DND-41 (cell line): ENCODE data around the gene GDAP2.

Experiments used
- ATAC-seq: fragments of 200-7000 bp; cut with Tn5 transposase; 3 replicates; pipeline ENCODE4 v1.9.1; 2021; ENCODE audit warnings: low read depth; ENCODE audit not compliant: insufficient read depth
- DNase-seq: peaks from one replicate; pipeline ENCODE4 v3.0.0-alpha.2; 2020
- H2AFZ ChIP-seq: 2 replicates; pipeline ENCODE4 v1.6.0; 2012; ENCODE audit warnings: low read depth, low read length
- H3K27ac ChIP-seq: 2 replicates; pipeline ENCODE4 v1.5.1; 2012; ENCODE audit warnings: low read length, inconsistent platforms
- H3K27me3 ChIP-seq: fragments of 200-600 bp; sonication (generic); 2 replicates; pipeline ENCODE4 v1.6.0; 2012; ENCODE audit warnings: low read length, mild to moderate bottlenecking, inconsistent platforms; ENCODE audit not compliant: insufficient read depth, poor library complexity
- H3K36me3 ChIP-seq: 2 replicates; pipeline ENCODE4 v1.5.1; 2012; ENCODE audit warnings: low read length, inconsistent platforms; ENCODE audit not compliant: insufficient read depth
- H3K4me1 ChIP-seq: 2 replicates; pipeline ENCODE4 v1.5.1; 2012; ENCODE audit warnings: mild to moderate bottlenecking, low read length; ENCODE audit not compliant: insufficient read depth
- H3K4me2 ChIP-seq: 2 replicates; pipeline ENCODE4 v1.6.0; 2012; ENCODE audit warnings: mild to moderate bottlenecking, moderate library complexity, low read length, inconsistent platforms; ENCODE audit not compliant: insufficient read depth
- H3K4me3 ChIP-seq, 2 experiments: fragments of 200-600 bp in 1 of 2; shearing (Covaris generic) in 1 of 2; 2 replicates each; pipeline ENCODE4 v1.5.1; 2012 to 2016; ENCODE audit warnings: inconsistent platforms in 2 of 2, low read length in 2 of 2, mild to moderate bottlenecking in 2 of 2, low read depth in 1 of 2, moderate library complexity in 1 of 2
- H3K79me2 ChIP-seq: 2 replicates; pipeline ENCODE4 v1.6.0; 2012; ENCODE audit warnings: low read length, inconsistent platforms; ENCODE audit not compliant: insufficient read depth
- H3K9ac ChIP-seq: 2 replicates; pipeline ENCODE4 v1.6.0; 2012; ENCODE audit warnings: low read depth, mild to moderate bottlenecking, inconsistent platforms, low read length, moderate library complexity
- H3K9me3 ChIP-seq: 2 replicates; pipeline ENCODE4 v1.5.1; 2012; ENCODE audit warnings: low read length, moderate library complexity, mild to moderate bottlenecking, inconsistent platforms; ENCODE audit not compliant: insufficient read depth, severe bottlenecking
- H4K20me1 ChIP-seq: 2 replicates; pipeline ENCODE4 v1.6.0; 2012; ENCODE audit warnings: low read length; ENCODE audit not compliant: insufficient read depth
- EZH2 ChIP-seq: IDR thresholded peaks from 3 replicates; pipeline ENCODE4 v1.6.1; 2012; ENCODE audit warnings: borderline replicate concordance, low read depth, mild to moderate bottlenecking, moderate library complexity, low read length, inconsistent platforms; ENCODE audit not compliant: severe bottlenecking
- TF ChIP-seq, protein P1 (sequence below): IDR thresholded peaks from 2 replicates; pipeline ENCODE4 v1.5.1; 2012; ENCODE audit warnings: borderline replicate concordance, low read length, moderate library complexity, mild to moderate bottlenecking; ENCODE audit not compliant: poor library complexity, severe bottlenecking; ENCODE audit errors: extremely low read depth

Gene GDAP2

GRCh38 chr1:117942293-117942692 is 12.9 kb upstream of the GDAP2 start:
- ATAC-seq: no peak
- H3K4me1 ChIP-seq: no peaks in the 10 kb centered on the region
- H3K9me3 ChIP-seq: no peaks in the 10 kb centered on the region
- no peak for DNase-seq
- H3K79me2 ChIP-seq: no peaks in the 10 kb centered on the region
- no peak overlapping the region for H3K9ac ChIP-seq
- no peak overlapping the region for H2AFZ ChIP-seq
- no peaks in the 10 kb centered on the region for H4K20me1 ChIP-seq
- no peak overlapping the region for H3K27ac ChIP-seq
- no peak for TF ChIP-seq EZH2
- TF ChIP-seq, protein P1, sequence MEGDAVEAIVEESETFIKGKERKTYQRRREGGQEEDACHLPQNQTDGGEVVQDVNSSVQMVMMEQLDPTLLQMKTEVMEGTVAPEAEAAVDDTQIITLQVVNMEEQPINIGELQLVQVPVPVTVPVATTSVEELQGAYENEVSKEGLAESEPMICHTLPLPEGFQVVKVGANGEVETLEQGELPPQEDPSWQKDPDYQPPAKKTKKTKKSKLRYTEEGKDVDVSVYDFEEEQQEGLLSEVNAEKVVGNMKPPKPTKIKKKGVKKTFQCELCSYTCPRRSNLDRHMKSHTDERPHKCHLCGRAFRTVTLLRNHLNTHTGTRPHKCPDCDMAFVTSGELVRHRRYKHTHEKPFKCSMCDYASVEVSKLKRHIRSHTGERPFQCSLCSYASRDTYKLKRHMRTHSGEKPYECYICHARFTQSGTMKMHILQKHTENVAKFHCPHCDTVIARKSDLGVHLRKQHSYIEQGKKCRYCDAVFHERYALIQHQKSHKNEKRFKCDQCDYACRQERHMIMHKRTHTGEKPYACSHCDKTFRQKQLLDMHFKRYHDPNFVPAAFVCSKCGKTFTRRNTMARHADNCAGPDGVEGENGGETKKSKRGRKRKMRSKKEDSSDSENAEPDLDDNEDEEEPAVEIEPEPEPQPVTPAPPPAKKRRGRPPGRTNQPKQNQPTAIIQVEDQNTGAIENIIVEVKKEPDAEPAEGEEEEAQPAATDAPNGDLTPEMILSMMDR: no peak
- H3K4me2 ChIP-seq: no peak overlapping the region
- H3K36me3 ChIP-seq: peaks cover 95% of the 10 kb centered on the region
- H3K4me3 ChIP-seq: no peak overlapping the region
- no peaks in the 10 kb centered on the region for H3K27me3 ChIP-seq

- no peak for ATAC-seq
- no peak for DNase-seq
- Histone ChIP-seq H4K20me1 (peaks cover 22% of the 10 kb centered on the region; the same call in 1 of the 2 replicates), H3K36me3 (peaks cover 41% of the 10 kb centered on the region), H3K27ac (no peak overlapping the region), H3K4me3 (no peak overlapping the region), H3K9ac (no peak overlapping the region), H3K79me2 (peaks cover 46% of the 10 kb centered on the region), H3K4me2 (no peak overlapping the region), H3K9me3 (no peaks in the 10 kb centered on the region), H3K27me3 (no peaks in the 10 kb centered on the region), H2AFZ (no peak overlapping the region), H3K4me1 (peaks cover 27% of the 10 kb centered on the region)
- no peak for TF ChIP-seq EZH2
- TF ChIP-seq, protein P1: no peak
These were observed 4.3 kb upstream of the GDAP2 start for GRCh38 chr1:117933769-117934168.

- no peak overlapping the region for H2AFZ ChIP-seq
- no peak overlapping the region for H3K4me3 ChIP-seq
- peaks cover 39% of the 10 kb centered on the region for H3K4me1 ChIP-seq
- peaks cover 25% of the 10 kb centered on the region; the same call in 1 of the 2 replicates for H4K20me1 ChIP-seq
- DNase-seq (no peak), ATAC-seq (no peak)
- peak overlapping the region; percentile 89; the same call in 1 of the 2 replicates for H3K4me2 ChIP-seq
- peaks cover 29% of the 10 kb centered on the region for H3K36me3 ChIP-seq
- H3K27ac ChIP-seq: no peak overlapping the region
- TF ChIP-seq EZH2: no peak
- TF ChIP-seq, protein P1: no peak
- H3K27me3 ChIP-seq: no peaks in the 10 kb centered on the region
- H3K9ac ChIP-seq: no peak overlapping the region
- H3K9me3 ChIP-seq: no peaks in the 10 kb centered on the region
- peaks cover 58% of the 10 kb centered on the region for H3K79me2 ChIP-seq
These were observed 3.2 kb upstream of the GDAP2 start for GRCh38 chr1:117932576-117932975.
